GM18507 (cell line): Measurements from ENCODE around the gene ERCC6L2.
A peak's percentile ranks its signal among the peaks of the same experiment; 100 is the strongest.

Source experiments
- DNase-seq: peaks from one replicate; pipeline ENCODE4 v3.0.0; 2011; ENCODE audit warnings: low read depth; ENCODE audit not compliant: insufficient read length; ENCODE audit errors: extremely low spot score
- FAIRE-seq: peaks from 2 replicates; lab custom pipeline; 2011; peaks lifted over from hg19 to GRCh38; lab: Jason Lieb, UNC

ERCC6L2 gene

DNA sequence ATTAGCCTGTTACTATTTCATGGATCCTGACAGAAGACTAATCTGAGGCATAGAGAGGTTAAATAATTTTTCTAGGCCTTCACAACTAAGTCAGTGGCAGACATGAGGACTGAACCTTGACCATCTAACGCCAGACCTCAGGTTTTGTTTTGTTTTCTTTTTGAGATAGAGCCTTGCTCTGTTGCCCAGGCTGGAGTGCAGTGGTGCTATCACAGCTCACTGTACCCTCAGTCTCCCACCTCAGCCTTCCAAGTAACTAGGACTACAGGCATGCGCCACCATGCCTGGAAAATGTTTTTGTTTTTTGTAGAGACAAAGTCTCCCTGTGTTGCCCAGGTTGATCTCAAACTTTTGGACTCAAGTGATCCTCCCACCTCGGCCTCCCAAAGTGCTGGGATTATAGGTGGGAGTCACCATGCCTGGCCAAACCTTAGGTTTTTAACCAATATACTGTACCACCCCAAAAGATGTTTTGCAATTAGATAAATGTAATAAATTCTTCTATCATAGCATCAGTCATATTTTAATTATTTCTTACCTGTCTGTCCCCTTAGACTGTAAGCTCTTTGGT, 35.4 kb downstream of the ERCC6L2 start:
- no peak for DNase-seq
- no peak for FAIRE-seq

DNA sequence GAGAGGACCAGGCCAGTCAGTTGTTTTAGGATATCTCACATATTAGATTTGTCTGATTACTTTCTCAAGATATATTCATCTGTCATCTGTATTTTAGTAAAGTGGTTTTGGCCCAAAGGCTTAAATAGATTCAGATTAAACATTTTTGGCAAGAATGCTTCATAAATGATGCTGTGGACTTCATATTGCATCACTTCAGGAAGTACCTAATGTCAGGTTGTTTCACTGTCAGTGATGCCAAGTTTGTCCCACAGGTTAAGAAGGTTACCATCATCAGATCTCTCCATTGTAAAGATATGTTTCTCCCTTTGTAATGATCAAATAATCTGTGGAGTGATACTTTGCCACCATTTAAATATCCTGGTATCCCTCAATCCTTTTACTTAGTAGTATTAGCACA, 37.3 kb downstream of the ERCC6L2 start:
- DNase-seq: no peak

DNA sequence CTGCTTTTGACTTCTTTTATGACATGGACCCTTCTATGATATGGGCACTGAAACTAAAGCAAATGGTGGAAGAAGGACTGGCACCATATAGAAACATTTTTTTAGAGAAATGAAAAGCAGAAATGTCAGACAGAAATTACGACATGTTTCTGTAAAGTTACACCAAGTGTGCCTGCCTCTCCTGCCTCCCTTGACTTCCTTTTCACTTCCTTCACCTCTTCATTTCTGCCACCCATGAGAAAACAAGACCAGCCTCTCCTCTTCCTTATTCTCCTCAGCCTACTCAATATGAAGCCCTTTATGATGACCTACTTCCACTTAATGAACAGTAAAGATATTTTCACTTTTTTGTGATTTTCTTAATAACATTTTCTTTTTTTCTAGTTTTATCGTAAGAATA, 44.5 kb downstream of the ERCC6L2 start:
- FAIRE-seq: no peak
- no peak for DNase-seq

More for the DNA sequence above, 37.3 kb downstream of the ERCC6L2 start:
- FAIRE-seq: no peak

DNA sequence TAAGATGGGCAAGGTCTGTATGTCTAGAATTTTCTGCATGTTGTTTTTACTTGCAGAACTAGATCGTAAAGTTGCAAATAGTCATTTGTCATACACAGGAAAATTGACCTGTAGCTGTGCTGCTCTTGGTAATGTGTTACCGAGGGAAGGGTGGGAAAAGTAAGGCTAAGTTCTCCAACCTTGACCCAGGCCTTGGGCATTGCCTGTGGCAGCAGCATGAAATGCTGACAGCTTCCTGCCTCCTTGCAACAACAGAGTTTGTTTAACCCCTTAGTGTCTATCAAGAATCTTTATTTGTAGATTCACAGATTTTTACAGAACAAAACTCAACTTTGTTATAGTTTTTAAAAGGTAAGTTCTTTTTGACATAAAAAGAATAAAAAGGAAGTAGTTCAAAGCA, 48.3 kb downstream of the ERCC6L2 start:
- FAIRE-seq (no peak), DNase-seq (no peak)

DNA sequence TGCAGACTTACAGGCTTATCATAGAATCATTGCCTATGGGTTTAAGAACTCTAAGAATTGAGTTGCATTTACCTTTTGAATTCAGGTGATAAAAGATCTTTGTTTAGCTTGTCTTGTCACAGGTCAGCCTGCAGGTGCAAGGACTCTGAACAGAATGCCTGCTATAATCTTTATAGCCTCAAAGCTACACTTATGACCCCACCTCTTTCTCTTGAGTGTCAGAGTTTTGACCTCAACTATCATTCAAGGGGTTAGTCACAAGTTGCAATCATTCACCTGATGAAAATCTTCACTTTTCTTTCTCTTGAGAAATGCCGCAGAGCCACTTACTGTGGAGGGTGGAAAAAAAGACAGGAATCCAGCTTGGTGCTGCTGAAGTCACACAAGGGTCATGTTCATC, 49.5 kb downstream of the ERCC6L2 start:
- FAIRE-seq (no peak), DNase-seq (no peak)

DNA sequence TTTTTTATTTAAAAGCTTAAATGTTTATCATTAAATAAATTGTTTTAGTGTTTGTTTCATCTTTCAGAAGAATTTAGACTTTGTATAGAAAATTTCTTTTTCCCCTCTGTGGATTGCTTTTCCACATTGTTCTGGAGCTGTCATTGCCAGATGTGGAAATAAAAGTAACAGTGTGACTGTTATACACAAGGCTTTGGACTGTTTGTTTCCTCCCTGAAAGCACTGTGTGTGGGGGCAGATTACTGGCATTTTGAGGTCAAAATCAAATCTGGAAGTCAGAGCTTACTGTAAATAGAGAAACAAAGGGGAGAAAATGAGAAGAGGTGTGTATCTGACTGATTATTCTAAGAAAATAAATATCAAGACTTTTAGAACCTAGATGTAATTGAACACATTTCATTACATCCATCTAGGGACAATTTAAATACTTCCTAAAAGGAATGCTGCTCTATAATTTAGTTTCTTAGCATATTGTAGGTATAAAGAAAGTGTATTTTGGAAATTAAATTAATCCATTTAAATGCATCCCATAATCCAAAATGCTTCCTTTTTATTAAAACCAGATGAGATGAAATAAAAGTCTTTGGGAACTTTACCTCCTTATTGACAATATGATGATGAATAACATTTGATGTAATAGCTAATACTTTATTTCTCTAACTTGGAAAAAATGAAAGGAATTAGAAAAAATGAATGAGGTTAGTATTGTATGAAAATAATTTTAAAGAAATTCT, 51.9 kb downstream of the ERCC6L2 start:
- DNase-seq (no peak), FAIRE-seq (no peak)

DNA sequence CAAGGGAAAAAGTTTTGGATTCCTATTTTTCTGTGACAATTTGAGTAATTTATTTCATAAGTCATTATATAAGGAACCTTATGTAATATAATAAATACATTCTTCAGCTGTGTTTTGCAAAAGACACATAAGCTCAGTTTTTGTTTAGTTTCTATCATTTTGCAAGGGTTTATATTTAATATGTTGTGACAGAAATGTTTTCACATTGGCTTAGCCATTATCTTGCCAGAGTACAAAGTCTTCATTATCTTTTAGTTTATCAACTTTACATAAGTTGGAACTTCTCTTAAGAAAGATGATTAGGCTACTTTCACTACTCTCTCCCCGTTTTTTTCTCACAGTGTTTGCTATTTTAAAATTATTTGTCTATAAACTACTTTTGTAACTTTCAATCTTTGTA, 54.8 kb downstream of the ERCC6L2 start:
- FAIRE-seq (no peak), DNase-seq (no peak)

DNA sequence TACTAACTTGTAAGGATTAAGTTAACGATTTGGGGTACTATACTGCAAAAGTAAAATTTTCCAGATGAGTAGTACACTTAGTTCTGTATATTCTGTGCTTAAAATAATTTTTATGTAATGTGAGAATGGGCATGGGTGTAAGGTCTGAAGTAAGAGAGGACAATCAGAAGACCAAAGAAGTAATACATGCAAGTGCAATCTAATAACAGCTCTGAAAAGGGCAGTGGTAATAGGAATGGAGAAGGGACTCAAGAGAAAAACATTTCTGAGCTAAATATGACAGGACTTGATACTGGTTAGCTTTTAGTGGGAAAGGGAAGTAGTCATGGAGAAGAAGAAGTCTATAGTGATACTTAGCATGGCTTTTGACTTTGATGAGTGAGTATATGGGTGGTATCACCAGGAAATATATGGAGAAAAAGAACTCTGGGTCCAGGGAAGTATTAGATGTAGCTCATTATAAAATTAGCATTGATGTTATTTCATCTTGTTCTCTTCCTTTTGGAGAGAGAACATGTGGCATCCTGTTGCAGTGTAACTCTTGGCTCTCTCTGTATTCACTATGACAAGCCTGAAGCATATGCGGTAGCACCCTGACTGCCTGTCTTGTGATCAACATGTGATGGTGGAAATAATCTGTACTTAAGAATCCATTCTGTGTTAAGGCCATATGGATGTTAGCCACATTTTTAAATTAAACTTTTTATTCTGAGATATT, 60.5 kb downstream of the ERCC6L2 start:
- no peak for FAIRE-seq

DNA sequence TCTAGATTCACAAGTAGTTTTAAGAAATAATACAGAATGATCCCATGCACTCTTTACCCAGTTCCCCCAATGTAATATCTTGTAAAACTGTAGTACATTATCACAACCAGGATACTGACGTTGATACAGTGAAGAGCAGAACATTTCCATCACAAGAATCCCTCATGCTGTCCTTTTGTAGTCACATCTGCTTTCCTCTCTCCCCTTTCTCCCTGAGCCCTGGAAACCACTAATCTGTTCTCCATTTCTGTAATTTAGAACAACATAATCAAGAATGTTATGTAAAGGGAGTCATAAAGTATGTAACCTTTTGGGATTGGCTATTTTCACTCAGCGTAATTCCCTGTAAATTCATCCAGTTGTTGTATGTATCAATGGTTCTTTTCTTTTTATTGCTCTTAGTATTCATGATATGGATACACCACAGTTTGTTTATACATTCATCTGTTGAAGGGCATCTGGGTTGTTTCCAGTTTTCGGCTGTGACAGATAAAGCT, 61.1 kb downstream of the ERCC6L2 start:
- FAIRE-seq: no peak

More for the DNA sequence above, 60.5 kb downstream of the ERCC6L2 start:
- no peak for DNase-seq

DNA sequence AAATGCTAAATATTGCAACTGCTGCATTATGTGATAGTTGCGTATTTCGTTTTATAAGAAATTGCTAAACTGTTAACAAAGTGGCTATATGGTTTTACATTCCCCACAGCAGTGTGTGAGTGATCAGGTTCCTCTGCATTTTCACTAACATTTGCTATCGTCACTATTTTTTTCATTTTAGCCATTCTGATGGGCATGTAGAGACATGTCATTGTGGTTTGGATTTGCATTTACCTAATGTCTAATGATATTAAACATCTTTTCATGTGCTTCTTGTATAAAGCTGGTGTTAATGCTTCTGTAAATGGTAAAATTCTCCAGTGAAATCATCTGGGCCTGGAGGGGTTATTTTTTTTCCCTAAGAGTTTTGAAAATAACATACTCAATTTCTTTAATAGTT, 61.6 kb downstream of the ERCC6L2 start:
- FAIRE-seq (no peak), DNase-seq (no peak)

More for the DNA sequence above, 61.1 kb downstream of the ERCC6L2 start:
- DNase-seq: no peak

DNA sequence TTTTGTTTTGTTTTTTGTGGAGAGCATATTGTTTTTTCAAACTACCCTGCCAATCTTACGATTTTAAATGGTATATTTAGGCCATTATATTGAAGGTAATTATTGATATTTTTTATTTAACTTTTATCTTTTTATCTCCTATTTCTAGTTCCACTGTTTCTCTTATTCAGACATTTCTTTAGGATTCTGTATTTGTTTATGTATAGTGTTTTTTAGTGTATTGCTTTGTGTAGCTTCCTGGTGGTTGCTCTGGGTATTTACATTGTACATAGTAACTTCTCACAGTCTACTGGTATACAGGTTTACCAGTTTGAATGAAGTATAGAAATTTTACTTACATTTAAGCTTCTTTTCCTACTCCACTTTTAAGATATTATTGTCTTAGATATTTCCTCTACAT, 63.2 kb downstream of the ERCC6L2 start:
- FAIRE-seq: no peak
- no peak for DNase-seq

DNA sequence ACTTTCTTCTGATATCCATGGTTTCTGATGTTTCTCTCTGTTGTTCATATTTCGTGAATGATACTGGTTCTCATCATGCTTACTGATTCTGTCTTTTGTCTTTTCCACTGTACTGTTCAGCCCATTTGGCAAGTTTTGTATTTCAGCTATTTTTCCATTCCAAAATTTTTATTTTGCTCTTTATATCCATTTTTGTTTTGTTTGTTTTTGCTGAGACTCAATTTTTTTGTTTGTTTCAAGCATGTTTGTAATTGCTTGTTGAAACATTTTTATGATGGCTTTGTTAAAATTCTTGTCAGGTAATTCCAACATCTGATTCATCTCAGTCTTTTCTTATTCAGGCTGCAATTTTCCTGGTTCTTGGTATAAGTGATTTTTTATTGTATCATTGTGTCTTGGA, 64.0 kb downstream of the ERCC6L2 start:
- FAIRE-seq (no peak), DNase-seq (no peak)

DNA sequence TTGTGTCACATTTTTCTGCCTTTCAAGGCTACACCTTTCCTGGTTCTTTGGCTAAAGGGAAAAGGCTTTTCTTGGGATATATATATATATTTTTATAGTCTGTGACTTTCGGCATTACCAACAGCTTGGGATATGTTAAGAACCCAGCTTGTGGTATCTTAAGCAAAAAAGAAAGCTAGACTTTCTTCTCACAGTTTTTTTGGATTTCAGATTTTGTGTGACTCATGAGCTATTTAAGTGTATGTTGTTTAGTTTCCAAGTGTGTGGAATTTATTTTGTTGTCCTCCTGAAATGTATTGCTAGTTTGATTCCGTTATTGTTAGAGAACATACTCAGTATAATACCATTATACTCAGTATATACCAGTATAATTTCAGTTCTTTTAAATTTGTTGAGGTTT, 64.8 kb downstream of the ERCC6L2 start:
- no peak for DNase-seq
- FAIRE-seq: no peak

DNA sequence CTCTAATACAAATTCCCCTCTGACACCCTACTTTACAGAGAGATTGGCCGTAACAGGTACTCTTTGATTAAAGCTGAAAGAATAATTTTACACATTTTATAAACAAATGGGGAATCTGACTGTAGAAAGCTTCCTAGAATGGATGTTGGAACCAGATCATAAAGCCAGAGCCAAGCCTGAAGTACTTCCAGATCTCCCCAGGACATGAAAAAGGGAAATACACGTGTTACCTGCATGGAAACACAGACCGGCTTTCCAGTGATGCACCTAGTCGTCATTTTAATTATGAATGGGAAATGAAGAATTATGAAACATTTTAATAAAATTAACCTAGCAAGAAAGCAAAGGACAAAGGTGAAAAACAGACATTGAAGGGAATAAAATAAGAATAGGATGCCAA, 66.5 kb downstream of the ERCC6L2 start:
- no peak for DNase-seq
- FAIRE-seq: no peak

DNA sequence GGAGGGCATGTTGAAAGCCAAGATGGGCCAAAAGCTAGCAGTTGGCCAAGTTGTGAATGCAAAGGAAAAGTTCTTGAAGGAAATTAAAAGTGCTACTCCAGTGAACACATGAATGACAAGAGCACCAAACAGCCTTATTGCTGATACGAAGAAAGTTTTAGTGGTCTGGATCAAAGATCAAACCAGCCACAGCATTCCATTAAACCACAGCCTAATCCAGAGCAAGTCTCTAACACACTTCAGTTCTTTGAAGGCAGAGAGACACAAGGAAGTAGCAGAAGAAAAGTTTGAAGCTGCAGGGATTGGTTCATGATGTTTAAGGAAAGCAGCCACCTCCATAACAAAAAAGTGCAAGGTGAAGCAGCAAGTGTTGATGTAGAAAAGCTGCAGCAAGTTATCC, 71.6 kb downstream of the ERCC6L2 start:
- FAIRE-seq (no peak), DNase-seq (no peak)

DNA sequence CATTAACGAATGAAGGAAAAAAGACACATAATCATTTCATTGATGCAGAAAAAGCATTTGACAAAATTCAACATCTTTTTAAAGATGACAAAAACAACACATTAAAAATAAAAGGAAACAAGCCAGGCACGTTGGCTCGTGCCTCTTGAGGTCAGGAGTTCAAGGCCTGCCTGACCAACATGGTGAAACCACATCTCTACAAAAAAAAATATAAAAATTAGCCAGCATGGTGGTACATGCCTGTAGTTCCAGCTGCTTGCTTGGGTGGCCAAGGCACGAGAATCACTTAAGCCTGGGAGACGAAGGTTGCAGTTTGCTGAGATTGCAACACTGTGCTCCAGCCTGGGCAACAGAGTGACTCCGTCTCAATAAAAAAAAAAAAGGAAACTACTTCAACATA, 77.0 kb downstream of the ERCC6L2 start:
- FAIRE-seq: no peak

DNA sequence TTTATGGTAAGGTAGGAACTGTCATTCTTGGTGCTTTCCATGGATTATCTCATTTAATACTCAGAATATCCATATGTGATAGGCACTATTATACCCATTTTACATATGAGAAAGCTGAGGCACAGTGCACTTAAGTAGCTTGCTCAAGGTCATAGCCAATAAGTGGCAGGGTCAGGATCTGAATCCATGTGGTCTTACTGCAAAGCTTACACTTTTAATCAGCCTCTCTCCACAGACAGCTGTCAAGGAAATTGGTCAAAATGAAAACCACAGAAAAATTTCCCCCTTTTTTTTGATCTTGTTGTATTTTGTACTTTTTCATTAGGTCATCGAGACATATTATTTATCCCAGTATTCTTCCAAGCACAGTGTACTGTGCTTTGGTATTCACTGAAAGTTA, 78.5 kb downstream of the ERCC6L2 start:
- FAIRE-seq (peak; percentile 64), DNase-seq (no peak)

More for the DNA sequence above, 77.0 kb downstream of the ERCC6L2 start:
- no peak for DNase-seq

DNA sequence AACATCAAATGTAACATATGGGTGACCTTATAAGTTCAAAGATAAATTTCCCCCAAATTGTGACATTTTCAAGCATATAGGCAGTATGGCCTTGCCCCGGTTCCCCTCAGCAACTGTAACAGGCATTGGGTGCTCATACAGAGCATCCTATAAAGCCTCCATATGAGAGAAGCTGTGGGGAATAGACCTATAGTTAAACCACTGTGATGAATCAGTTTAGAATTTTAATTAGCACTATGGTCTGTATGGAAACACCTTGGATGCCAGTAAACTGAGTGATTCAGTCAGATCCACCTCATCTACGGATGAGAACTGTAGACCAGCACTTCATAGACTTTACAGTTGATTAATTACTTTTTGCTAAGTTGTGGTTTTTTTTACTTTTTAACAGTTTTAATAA, 79.4 kb downstream of the ERCC6L2 start:
- DNase-seq (no peak), FAIRE-seq (peak; percentile 39)

DNA sequence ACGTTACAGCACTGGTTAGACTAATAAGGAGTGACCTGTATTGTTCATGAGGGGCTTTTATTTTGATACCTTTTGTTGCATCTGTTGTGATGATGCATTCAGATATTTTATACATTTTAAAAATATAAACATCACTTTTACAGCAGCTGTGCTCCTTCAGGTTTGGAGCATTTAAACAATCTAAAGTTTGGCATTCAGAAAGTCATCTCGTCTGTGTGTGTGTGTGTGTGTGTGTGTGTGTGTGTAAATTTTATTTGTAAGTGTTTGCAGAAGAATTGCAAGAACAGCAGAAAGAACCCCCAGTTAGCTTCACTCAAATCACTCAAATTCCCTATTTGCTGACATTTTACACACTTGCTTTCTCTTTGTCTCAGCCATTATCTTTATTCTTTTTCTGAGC, 87.4 kb downstream of the ERCC6L2 start:
- DNase-seq (no peak), FAIRE-seq (no peak)

DNA sequence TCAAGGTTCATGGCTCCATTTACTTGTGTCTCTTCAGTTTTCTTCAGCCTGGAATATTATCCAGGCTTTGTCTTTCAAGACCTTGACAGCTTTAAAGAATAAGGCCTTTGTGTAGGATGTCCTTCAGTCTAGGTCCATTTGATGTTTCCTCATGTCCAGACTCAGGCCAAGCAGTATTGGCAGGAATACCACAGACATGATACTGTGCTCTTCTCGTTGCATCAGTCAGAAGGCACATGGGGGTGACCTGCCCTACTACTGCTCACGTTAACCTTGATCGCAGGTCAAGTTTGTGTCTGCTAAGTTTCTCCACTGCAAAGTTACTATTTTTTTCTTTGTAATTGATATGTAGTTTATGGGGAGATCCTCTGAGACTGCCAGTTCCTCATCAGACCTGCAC, 88.2 kb downstream of the ERCC6L2 start:
- FAIRE-seq (no peak), DNase-seq (no peak)

DNA sequence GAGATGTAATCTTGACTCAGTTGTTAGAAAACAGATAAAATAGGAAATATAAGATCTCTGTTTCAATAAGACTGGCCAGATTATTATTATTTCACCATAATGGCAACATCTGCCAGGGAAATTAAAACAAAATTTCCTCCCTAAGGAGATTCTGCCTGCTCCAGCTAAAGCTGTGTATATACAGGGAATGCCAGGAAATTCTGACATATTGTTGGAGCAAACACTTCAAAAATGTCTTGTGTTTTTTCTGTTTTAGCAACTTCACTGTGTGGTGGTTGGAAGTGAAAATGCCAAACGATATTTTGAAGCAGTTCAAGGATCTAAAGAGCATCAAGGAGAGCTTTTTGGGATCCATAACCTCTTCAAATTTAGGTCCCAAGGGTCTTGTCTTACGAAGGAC, 90.8 kb downstream of the ERCC6L2 start:
- no peak for FAIRE-seq

More for the DNA sequence above, 90.8 kb downstream of the ERCC6L2 start:
- DNase-seq: no peak
